Calu3 (cell line): ENCODE measurements around the gene ANKRD60. TPM values are rescaled to one million over a fixed set of nuclear protein-coding genes. Genes with fewer than 3 reads are reported as not detected.

Source experiments
- BruUV-seq: library from RNA; stranded (reverse); fragments of 400-500 nt; replicated peaks from 2 replicates; lab custom pipeline; 2021; lab: Mats Ljungman, UMichigan
- CTCF ChIA-PET: fragments of 300-600 bp; sonication (Branson Sonifier 250); formaldehyde crosslinking; loops from one replicate; lab custom pipeline; 2022; ENCODE audit warnings: antibody characterized with exemption; lab: Charles Lee
- DNase-seq: peaks from one replicate; pipeline ENCODE4 v3.0.0; 2022
- H3K27ac Mint-ChIP-seq: one replicate; pipeline ENCODE4 v1.8.0; 2022; ENCODE audit warnings: mixed read lengths; ENCODE audit not compliant: unreplicated experiment
- H3K27me3 Mint-ChIP-seq: one replicate; pipeline ENCODE4 v1.8.0; 2022; ENCODE audit warnings: mixed read lengths; ENCODE audit not compliant: unreplicated experiment
- H3K36me3 Mint-ChIP-seq: one replicate; pipeline ENCODE4 v1.8.0; 2022; ENCODE audit warnings: mild to moderate bottlenecking, moderate library complexity, mixed read lengths; ENCODE audit not compliant: insufficient read depth, unreplicated experiment
- H3K4me1 Mint-ChIP-seq: one replicate; pipeline ENCODE4 v1.8.0; 2022; ENCODE audit warnings: mild to moderate bottlenecking, low read depth, mixed read lengths; ENCODE audit not compliant: unreplicated experiment
- H3K4me3 Mint-ChIP-seq: one replicate; pipeline ENCODE4 v1.8.0; 2022; ENCODE audit warnings: mild to moderate bottlenecking, low read depth, moderate library complexity, mixed read lengths; ENCODE audit not compliant: unreplicated experiment
- H3K9me3 Mint-ChIP-seq: one replicate; pipeline ENCODE4 v1.8.0; 2022; ENCODE audit warnings: low read depth, mixed read lengths; ENCODE audit not compliant: unreplicated experiment
- intact Hi-C: fragments of 100-400 bp; cut with micrococcal nuclease; formaldehyde crosslinking; loops from one replicate; pipeline ENCODE4 v1.10.0; 2022; ENCODE audit not compliant: unreplicated experiment
- total RNA-seq: library from RNA; stranded (reverse); gene quantifications from 2 replicates; pipeline ENCODE4 v1.2.3, GENCODE V29; 2022
- TF ChIP-seq, protein P1 (sequence below): fragments of 200-600 bp; IDR thresholded peaks from one replicate; pipeline ENCODE4 v1.8.0; 2022; ENCODE audit warnings: antibody characterized with exemption; ENCODE audit not compliant: unreplicated experiment

The ANKRD60 gene
- total RNA-seq, 1 experiment from 2014 or later = not detected

DNA sequence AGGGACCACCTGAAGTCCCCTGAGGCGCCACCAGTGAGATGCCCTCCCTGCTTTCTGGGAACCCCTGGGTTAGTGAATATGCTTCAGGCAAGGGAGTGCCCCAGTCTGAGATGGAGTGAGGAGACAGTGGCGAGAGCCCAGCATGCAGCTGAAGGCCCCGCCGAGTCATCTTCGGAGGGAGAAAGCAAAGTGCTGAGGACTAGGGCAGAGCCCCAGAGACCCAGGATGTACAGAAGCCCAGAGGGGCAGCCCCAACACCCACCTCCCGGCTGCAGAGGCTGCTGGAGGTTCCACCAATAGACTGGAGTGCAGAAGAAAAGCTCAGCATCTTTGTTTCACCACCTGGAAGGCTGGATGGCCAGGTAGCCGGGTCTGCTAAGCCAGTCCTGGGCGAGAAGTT, 14.1 kb downstream of the ANKRD60 start:
- TF ChIP-seq, protein P1, sequence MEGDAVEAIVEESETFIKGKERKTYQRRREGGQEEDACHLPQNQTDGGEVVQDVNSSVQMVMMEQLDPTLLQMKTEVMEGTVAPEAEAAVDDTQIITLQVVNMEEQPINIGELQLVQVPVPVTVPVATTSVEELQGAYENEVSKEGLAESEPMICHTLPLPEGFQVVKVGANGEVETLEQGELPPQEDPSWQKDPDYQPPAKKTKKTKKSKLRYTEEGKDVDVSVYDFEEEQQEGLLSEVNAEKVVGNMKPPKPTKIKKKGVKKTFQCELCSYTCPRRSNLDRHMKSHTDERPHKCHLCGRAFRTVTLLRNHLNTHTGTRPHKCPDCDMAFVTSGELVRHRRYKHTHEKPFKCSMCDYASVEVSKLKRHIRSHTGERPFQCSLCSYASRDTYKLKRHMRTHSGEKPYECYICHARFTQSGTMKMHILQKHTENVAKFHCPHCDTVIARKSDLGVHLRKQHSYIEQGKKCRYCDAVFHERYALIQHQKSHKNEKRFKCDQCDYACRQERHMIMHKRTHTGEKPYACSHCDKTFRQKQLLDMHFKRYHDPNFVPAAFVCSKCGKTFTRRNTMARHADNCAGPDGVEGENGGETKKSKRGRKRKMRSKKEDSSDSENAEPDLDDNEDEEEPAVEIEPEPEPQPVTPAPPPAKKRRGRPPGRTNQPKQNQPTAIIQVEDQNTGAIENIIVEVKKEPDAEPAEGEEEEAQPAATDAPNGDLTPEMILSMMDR = no peak
- no peak for DNase-seq
- intact Hi-C loops = no loop called here
- peaks cover 88% of the 10 kb centered on the region for H3K27me3 Mint-ChIP-seq
- no peak overlapping the region for H3K27ac Mint-ChIP-seq
- H3K4me3 Mint-ChIP-seq = no peak overlapping the region
- peaks cover 4% of the 10 kb centered on the region for H3K9me3 Mint-ChIP-seq
- no peaks in the 10 kb centered on the region for H3K36me3 Mint-ChIP-seq
- peaks cover 14% of the 10 kb centered on the region for H3K4me1 Mint-ChIP-seq
- no TSS peak for BruUV-seq
- CTCF ChIA-PET = no interaction called here

DNA sequence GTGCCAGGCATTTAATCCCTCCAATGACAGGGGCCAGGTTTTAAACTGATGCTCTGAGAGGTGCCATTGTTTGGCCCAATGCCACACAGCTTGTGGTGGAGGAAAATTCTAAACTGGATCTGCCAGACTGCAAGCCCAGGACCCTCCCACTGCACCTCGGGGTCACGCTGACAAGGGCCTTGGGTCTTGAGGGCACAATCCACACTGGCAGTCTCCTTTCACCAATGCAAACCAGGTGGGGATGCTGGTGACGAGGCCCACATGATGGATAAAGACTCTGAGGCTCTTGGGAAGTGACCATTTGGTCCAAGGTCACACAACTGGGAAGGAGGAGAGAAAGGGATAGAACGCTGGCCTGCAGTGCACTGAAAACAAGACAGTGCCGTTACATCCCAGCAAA, 14.7 kb downstream of the ANKRD60 start:
- no peak overlapping the region for H3K27ac Mint-ChIP-seq
- H3K4me1 Mint-ChIP-seq = peaks cover 9% of the 10 kb centered on the region
- H3K4me3 Mint-ChIP-seq = no peak overlapping the region
- H3K27me3 Mint-ChIP-seq = peaks cover 82% of the 10 kb centered on the region
- DNase-seq = no peak
- intact Hi-C loops = no loop called here
- no peaks in the 10 kb centered on the region for H3K9me3 Mint-ChIP-seq
- TF ChIP-seq, protein P1 = no peak
- CTCF ChIA-PET = no interaction called here
- no TSS peak for BruUV-seq
- H3K36me3 Mint-ChIP-seq = no peaks in the 10 kb centered on the region

DNA sequence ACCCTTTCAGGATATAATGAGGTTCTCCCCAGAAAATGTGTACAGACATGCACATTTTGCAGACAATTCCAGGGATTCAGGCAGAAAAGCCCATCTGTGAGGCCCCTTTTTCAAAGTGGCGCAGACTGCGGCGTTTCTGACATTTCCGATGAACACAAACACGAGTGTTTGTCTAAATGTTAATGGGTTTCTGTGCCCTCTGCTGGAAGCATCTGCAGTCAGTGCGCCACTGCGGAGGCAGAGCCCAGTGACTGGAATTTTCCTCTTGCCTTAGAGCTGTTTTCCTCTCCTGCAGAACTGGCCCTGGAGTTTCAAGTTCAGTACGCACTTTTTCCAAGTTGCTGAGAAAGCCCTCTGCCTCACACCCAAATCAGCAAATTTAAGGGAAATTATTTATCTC, 15.3 kb downstream of the ANKRD60 start:
- CTCF ChIA-PET = no interaction called here
- DNase-seq = no peak
- H3K9me3 Mint-ChIP-seq = no peaks in the 10 kb centered on the region
- H3K4me1 Mint-ChIP-seq = peaks cover 9% of the 10 kb centered on the region
- H3K4me3 Mint-ChIP-seq = no peak overlapping the region
- no peak overlapping the region for H3K27ac Mint-ChIP-seq
- H3K27me3 Mint-ChIP-seq = peaks cover 76% of the 10 kb centered on the region
- intact Hi-C loops = no loop called here
- no peaks in the 10 kb centered on the region for H3K36me3 Mint-ChIP-seq
- TF ChIP-seq, protein P1 = no peak
- no TSS peak for BruUV-seq

DNA sequence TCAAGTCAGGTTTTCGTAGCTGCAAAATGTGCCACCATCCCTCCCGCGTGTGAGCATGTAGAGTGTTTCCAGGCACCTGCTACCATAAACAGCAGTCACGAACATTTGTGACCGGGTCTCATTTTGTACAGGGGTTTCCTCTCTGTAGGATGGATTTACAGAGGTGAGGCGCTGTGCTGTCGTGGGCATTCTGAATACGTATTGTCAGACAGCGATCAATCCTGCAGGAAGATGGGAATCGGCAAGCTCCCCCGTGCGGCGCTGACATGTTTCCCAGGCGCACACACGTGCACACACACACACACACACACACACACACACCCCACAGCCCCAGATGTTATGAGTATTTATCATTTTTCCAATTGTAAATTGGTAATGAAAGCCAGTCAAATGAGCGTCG, 15.8 kb downstream of the ANKRD60 start:
- intact Hi-C loops = no loop called here
- no TSS peak for BruUV-seq

More for the DNA sequence above, 15.8 kb downstream of the ANKRD60 start:
- H3K36me3 Mint-ChIP-seq = no peaks in the 10 kb centered on the region
- H3K9me3 Mint-ChIP-seq = no peaks in the 10 kb centered on the region
- no peak for DNase-seq
- H3K4me1 Mint-ChIP-seq = peaks cover 9% of the 10 kb centered on the region
- peaks cover 71% of the 10 kb centered on the region for H3K27me3 Mint-ChIP-seq
- H3K4me3 Mint-ChIP-seq = no peak overlapping the region
- CTCF ChIA-PET = no interaction called here
- H3K27ac Mint-ChIP-seq = no peak overlapping the region
- TF ChIP-seq, protein P1 = no peak
